ENCODE measurements around the gene PRIMA1. TPM values are rescaled to one million over a fixed set of nuclear protein-coding genes. Genes with fewer than 3 reads are reported as not detected.

Gene PRIMA1
- total RNA-seq, 1 experiment from 2014 or later: not detected

- peak; percentile 46 for DNase-seq (ENCODE audit: low spot score)
Observed at GRCh38 chr14:93683226-93683625, 105.1 kb downstream of the PRIMA1 start.

GRCh38 chr14:93682459-93682858 is 105.8 kb downstream of the PRIMA1 start:
- no peak for DNase-seq (ENCODE audit: low spot score)

- DNase-seq (ENCODE audit: low spot score): no peak
Observed at GRCh38 chr14:93676416-93676958, 111.8 kb downstream of the PRIMA1 start.

- no peak for DNase-seq (ENCODE audit: low spot score)
Observed at GRCh38 chr14:93675651-93676050, 112.6 kb downstream of the PRIMA1 start.

GRCh38 chr14:93674343-93674742 is 113.9 kb downstream of the PRIMA1 start:
- no peak for DNase-seq (ENCODE audit: low spot score)

- DNase-seq (ENCODE audit: low spot score): no peak
Observed at GRCh38 chr14:93669632-93670031, 118.7 kb downstream of the PRIMA1 start.

Other genes starting within 250 kb of the PRIMA1 start
- gene FAM181A, start 138.9 kb upstream of the PRIMA1 start, total RNA-seq (2014; rRNA removed; shearing (Covaris generic)): not detected in 2 replicates
- gene ASB2, start 188.1 kb upstream of the PRIMA1 start, total RNA-seq (2014; rRNA removed; shearing (Covaris generic)): 0.05 and 0.16 TPM in 2 replicates
- gene CCDC197, start 208.8 kb upstream of the PRIMA1 start, total RNA-seq (2014; rRNA removed; shearing (Covaris generic)): not detected in 2 replicates
- gene OTUB2, start 237.9 kb upstream of the PRIMA1 start, total RNA-seq (2014; rRNA removed; shearing (Covaris generic)): 2.3 and 2.4 TPM in 2 replicates

All from HT-29 (cell line).